Dedifferentiated amniotic fluid mesenchymal stem cell (primary cell): Measurements from ENCODE around the gene ALKBH4.
"Not testable (repeated sequence)": the region's sequence is repeated elsewhere in the genome, so short reads cannot be mapped to it uniquely, and the experiment has no call there.

ENCODE experiments used
- DNase-seq: peaks from one replicate; pipeline ENCODE4 v3.0.0-alpha.2; 2016; ENCODE audit errors: extremely low spot score

The ALKBH4 gene

GRCh38 chr7:102478314-102479208 lies 13.9 kb upstream of the ALKBH4 start, which contains the start of gene POLR2J:
Gene POLR2J (minus strand): TSS chr7:102478922. CDS start chr7:102478860, 62 bp downstream.
- DNase-seq = not testable (repeated sequence)

- not testable (repeated sequence) for DNase-seq
Observed at GRCh38 chr7:102474736-102475435, 10.2 kb upstream of the ALKBH4 start.

- DNase-seq = not testable (repeated sequence)
Observed at GRCh38 chr7:102474116-102474515, 9.5 kb upstream of the ALKBH4 start.

- DNase-seq = no peak
Observed at GRCh38 chr7:102473271-102473991, 8.8 kb upstream of the ALKBH4 start.

- no peak for DNase-seq
Observed at GRCh38 chr7:102472126-102473041, 7.7 kb upstream of the ALKBH4 start.

- no peak for DNase-seq
Observed at GRCh38 chr7:102471791-102472125, 7.1 kb upstream of the ALKBH4 start.

GRCh38 chr7:102469972-102470825 lies 5.5 kb upstream of the ALKBH4 start:
- no peak for DNase-seq

GRCh38 chr7:102469351-102469971 lies 4.8 kb upstream of the ALKBH4 start:
- DNase-seq = no peak

- DNase-seq = no peak
Observed at GRCh38 chr7:102468478-102469350, 4.1 kb upstream of the ALKBH4 start.

- no peak for DNase-seq
Observed at GRCh38 chr7:102467581-102468477, 3.2 kb upstream of the ALKBH4 start.

GRCh38 chr7:102466097-102466496 lies 1.4 kb upstream of the ALKBH4 start:
- no peak for DNase-seq

- DNase-seq = no peak
Observed at GRCh38 chr7:102463841-102464576, 654 bp downstream of the ALKBH4 start.

- no peak for DNase-seq
Observed at GRCh38 chr7:102460467-102460866, 4.2 kb downstream of the ALKBH4 start.

GRCh38 chr7:102459221-102459844 lies 5.3 kb downstream of the ALKBH4 start:
- DNase-seq = no peak

- DNase-seq = no peak
Observed at GRCh38 chr7:102457352-102457924, 7.2 kb downstream of the ALKBH4 start.

GRCh38 chr7:102456327-102456726 lies 8.3 kb downstream of the ALKBH4 start:
- DNase-seq = no peak
